GM18520 (cell line): ENCODE results near the gene AGAP2.
A peak's percentile ranks its signal among the peaks of the same experiment; 100 is the strongest.
"Not testable (repeated sequence)": the region's sequence is repeated elsewhere in the genome, so short reads cannot be mapped to it uniquely, and the experiment has no call there.

Experiments used
- ATAC-seq: cut with Tn5 transposase; IDR thresholded peaks from one replicate; pipeline ENCODE4 v1.9.1; 2021; ENCODE audit not compliant: unreplicated experiment

AGAP2 gene

GRCh38 chr12:57698414-57698813 is 40.1 kb downstream of the AGAP2 start:
- no peak for ATAC-seq

- ATAC-seq: no peak
Measured at GRCh38 chr12:57697076-57697475, 41.5 kb downstream of the AGAP2 start.

GRCh38 chr12:57695770-57696432 is 42.6 kb downstream of the AGAP2 start:
- ATAC-seq: no peak

- ATAC-seq: no peak
Measured at GRCh38 chr12:57694459-57695019, 44.0 kb downstream of the AGAP2 start.

- ATAC-seq: peak; percentile 94
Measured at GRCh38 chr12:57693659-57694458, 44.7 kb downstream of the AGAP2 start, which contains the start of gene OS9. TSS of gene OS9 (plus strand) at chr12:57694132. CDS start at chr12:57694162, 30 bp downstream.

- ATAC-seq: no peak
Measured at GRCh38 chr12:57693317-57693658, 45.3 kb downstream of the AGAP2 start.

GRCh38 chr12:57692500-57692899 is 46.0 kb downstream of the AGAP2 start:
- ATAC-seq: no peak

GRCh38 chr12:57688931-57689330 is 49.6 kb downstream of the AGAP2 start:
- no peak for ATAC-seq

- no peak for ATAC-seq
Measured at GRCh38 chr12:57687862-57688261, 50.7 kb downstream of the AGAP2 start.

GRCh38 chr12:57679697-57680096 is 58.8 kb downstream of the AGAP2 start:
- no peak for ATAC-seq

- ATAC-seq: not testable (repeated sequence)
Measured at GRCh38 chr12:57677947-57678346, 60.6 kb downstream of the AGAP2 start.

- ATAC-seq: no peak
Measured at GRCh38 chr12:57674691-57675090, 63.9 kb downstream of the AGAP2 start.
